Measurements from ENCODE around the gene TAAR8. TPM values are rescaled to one million over a fixed set of nuclear protein-coding genes. Genes with fewer than 3 reads are reported as not detected.

Gene TAAR8
- polyA plus RNA-seq, 1 of the 3 experiments (the other 2 are of a cell fraction), result not detected

- no peak overlapping the region for H3K27ac ChIP-seq (ENCODE audit: low read depth in 2 of 2, low read length in 1 of 2)
- DNase-seq, result no peak
- H2AFZ ChIP-seq (ENCODE audit: low read depth), result peak overlapping the region; percentile 50; the same call in 1 of the 2 replicates
- H3K9me2 ChIP-seq, result no peaks in the 10 kb centered on the region
- H3K27me3 ChIP-seq (ENCODE audit: insufficient read depth), result peaks cover 22% of the 10 kb centered on the region; the same call in 1 of the 2 replicates
- H3K4me3 ChIP-seq (ENCODE audit: low read depth in 2 of 2, low read length in 1 of 2), result peak overlapping the region in 1 of 2 experiments; percentile 76; a peak in 1 of 4 replicates
- peaks cover 7% of the 10 kb centered on the region; the same call in 1 of the 2 replicates for H4K20me1 ChIP-seq (ENCODE audit: insufficient read depth)
- no peaks in the 10 kb centered on the region for H3K9me3 ChIP-seq
- ChIA-PET CTCF (interaction anchor here (0.8 kb wide), 1 partner anchor 27 kb away, joined by 3 read pairs; no protein-coding TSS in a partner anchor), POLR2A (no interaction called here)
- H3K36me3 ChIP-seq (replicated peaks in 1 of 2; ENCODE audit: control insufficient read depth in 1 of 2, insufficient read depth in 2 of 2, low read length in 1 of 2), result no peaks in the 10 kb centered on the region
- no peak overlapping the region for H3K9ac ChIP-seq
- peaks cover 46% of the 10 kb centered on the region for H3K79me2 ChIP-seq (ENCODE audit: insufficient read depth)
- peak overlapping the region; percentile 83; the same call in 1 of the 2 replicates for H3K4me2 ChIP-seq
- WGBS (ENCODE audit: low lambda C conversion rate), result 59% methylated on average over 4 of the region's 4 CpGs
- peaks cover 3% of the 10 kb centered on the region for H3F3A ChIP-seq (replicated peaks; ENCODE audit: insufficient read depth)
- peaks cover 4 to 8% of the 10 kb centered on the region in 2 experiments; a peak in 3 of 4 replicates for H3K4me1 ChIP-seq (ENCODE audit: control insufficient read depth in 1 of 2, insufficient read depth in 2 of 2, low read depth in 1 of 2, low read length in 1 of 2)
- TF ChIP-seq IRF3 (IDR thresholded peaks at IDR 0.05; ENCODE audit: low read depth, low read length) (no peak), NFIC (IDR thresholded peaks at IDR 0.05; ENCODE audit: borderline replicate concordance) (no peak), JUND (IDR thresholded peaks at IDR 0.05) (no peak), PBX3 (IDR thresholded peaks at IDR 0.05) (no peak), RCOR1 (IDR thresholded peaks at IDR 0.05; ENCODE audit: low read length) (no peak), MAX (IDR thresholded peaks at IDR 0.05; ENCODE audit: low read depth) (no peak), EP300 (IDR thresholded peaks at IDR 0.05; ENCODE audit: borderline replicate concordance in 1 of 2, low read depth in 1 of 2, low read length in 1 of 2) (no peak), CHD2 (IDR thresholded peaks at IDR 0.05; ENCODE audit: low read length, partially characterized antibody) (no peak), FOXJ3 (CRISPR knock-in tag; IDR thresholded peaks at IDR 0.05) (no peak), ZBTB33 (IDR thresholded peaks at IDR 0.05; ENCODE audit: borderline replicate concordance, low read depth) (no peak)
These were observed 41.2 kb upstream of the TAAR8 start for GRCh38 chr6:132511210-132511830.

GRCh38 chr6:132511831-132512220 is 40.6 kb upstream of the TAAR8 start:
- H3K36me3 ChIP-seq (replicated peaks in 1 of 2; ENCODE audit: control insufficient read depth in 1 of 2, insufficient read depth in 2 of 2, low read length in 1 of 2), result no peaks in the 10 kb centered on the region
- peaks cover 4 to 8% of the 10 kb centered on the region in 2 experiments; a peak in 3 of 4 replicates for H3K4me1 ChIP-seq (ENCODE audit: control insufficient read depth in 1 of 2, insufficient read depth in 2 of 2, low read depth in 1 of 2, low read length in 1 of 2)
- peaks cover 45% of the 10 kb centered on the region for H3K79me2 ChIP-seq (ENCODE audit: insufficient read depth)
- H3F3A ChIP-seq (replicated peaks; ENCODE audit: insufficient read depth), result peaks cover 3% of the 10 kb centered on the region
- peaks cover 7% of the 10 kb centered on the region; the same call in 1 of the 2 replicates for H4K20me1 ChIP-seq (ENCODE audit: insufficient read depth)
- peak overlapping the region; percentile 83 for H3K4me2 ChIP-seq
- no peak for DNase-seq
- ChIA-PET CTCF (interaction anchor here (0.8 to 1.6 kb wide), 4 partner anchors 24 to 311 kb away, joined by 3 to 7 read pairs (median 4); no protein-coding TSS in a partner anchor), POLR2A (no interaction called here)
- peak overlapping the region; percentile 72 to 76; a peak in 2 of 4 replicates for H3K4me3 ChIP-seq (ENCODE audit: low read depth in 2 of 2, low read length in 1 of 2)
- peak overlapping the region; percentile 50; the same call in 1 of the 2 replicates for H2AFZ ChIP-seq (ENCODE audit: low read depth)
- H3K27ac ChIP-seq (ENCODE audit: low read depth in 2 of 2, low read length in 1 of 2), result no peak overlapping the region
- H3K27me3 ChIP-seq (ENCODE audit: insufficient read depth), result peaks cover 26% of the 10 kb centered on the region; the same call in 1 of the 2 replicates
- WGBS (ENCODE audit: low lambda C conversion rate), result 80% methylated on average over 2 of the region's 2 CpGs
- H3K9me3 ChIP-seq, result no peaks in the 10 kb centered on the region
- no peaks in the 10 kb centered on the region for H3K9me2 ChIP-seq
- H3K9ac ChIP-seq, result no peak overlapping the region
- TF ChIP-seq PBX3 (IDR thresholded peaks at IDR 0.05) (no peak), YY1 (IDR thresholded peaks at IDR 0.05; ENCODE audit: low read depth) (no peak), CHD2 (IDR thresholded peaks at IDR 0.05; ENCODE audit: low read length, partially characterized antibody) (no peak), FOXM1 (IDR thresholded peaks at IDR 0.05; ENCODE audit: low read depth) (no peak), MXI1 (IDR thresholded peaks at IDR 0.05; ENCODE audit: low read depth, low read length) (no peak), FOSL2 (IDR thresholded peaks at IDR 0.05; ENCODE audit: borderline replicate concordance, low read depth) (no peak), SIN3A (IDR thresholded peaks at IDR 0.05; ENCODE audit: borderline replicate concordance, low read depth, low read length) (no peak), CTCF (IDR thresholded peaks at IDR 0.05) (no peak)

Data from SK-N-SH (cell line).